Central memory CD8-positive, alpha-beta T cell (primary cell): Measurements from ENCODE around the gene AMOT.

ENCODE experiments used
- ATAC-seq: fragments of 150-1000 bp; cut with Tn5 transposase; replicated peaks from 2 replicates; pipeline ENCODE4 v1.10.0; 2022; ENCODE audit warnings: mild to moderate bottlenecking, moderate FRiP score, moderate number of reproducible peaks; ENCODE audit not compliant: poor library complexity, severe bottlenecking; ENCODE audit errors: extremely low read depth
- DNase-seq, 2 donors: peaks; one replicate each; pipeline ENCODE4 v3.0.0; 2021; ENCODE audit warnings: low spot score in 2 of 2
- H3K27ac Mint-ChIP-seq: one replicate; pipeline ENCODE4 v1.8.0; 2022; ENCODE audit warnings: low read depth, mild to moderate bottlenecking, moderate library complexity, mixed read lengths
- H3K27me3 Mint-ChIP-seq: one replicate; pipeline ENCODE4 v1.8.0; 2022; ENCODE audit warnings: mixed read lengths
- H3K36me3 Mint-ChIP-seq: one replicate; pipeline ENCODE4 v1.8.0; 2022; ENCODE audit warnings: mild to moderate bottlenecking, moderate library complexity, mixed read lengths; ENCODE audit not compliant: insufficient read depth
- H3K4me1 Mint-ChIP-seq: one replicate; pipeline ENCODE4 v1.8.0; 2022; ENCODE audit warnings: mixed read lengths
- H3K4me3 Mint-ChIP-seq: one replicate; pipeline ENCODE4 v1.8.0; 2022; ENCODE audit warnings: mild to moderate bottlenecking, moderate library complexity, mixed read lengths
- H3K9me3 Mint-ChIP-seq: one replicate; pipeline ENCODE4 v1.8.0; 2022; ENCODE audit warnings: mixed read lengths

AMOT gene

DNA sequence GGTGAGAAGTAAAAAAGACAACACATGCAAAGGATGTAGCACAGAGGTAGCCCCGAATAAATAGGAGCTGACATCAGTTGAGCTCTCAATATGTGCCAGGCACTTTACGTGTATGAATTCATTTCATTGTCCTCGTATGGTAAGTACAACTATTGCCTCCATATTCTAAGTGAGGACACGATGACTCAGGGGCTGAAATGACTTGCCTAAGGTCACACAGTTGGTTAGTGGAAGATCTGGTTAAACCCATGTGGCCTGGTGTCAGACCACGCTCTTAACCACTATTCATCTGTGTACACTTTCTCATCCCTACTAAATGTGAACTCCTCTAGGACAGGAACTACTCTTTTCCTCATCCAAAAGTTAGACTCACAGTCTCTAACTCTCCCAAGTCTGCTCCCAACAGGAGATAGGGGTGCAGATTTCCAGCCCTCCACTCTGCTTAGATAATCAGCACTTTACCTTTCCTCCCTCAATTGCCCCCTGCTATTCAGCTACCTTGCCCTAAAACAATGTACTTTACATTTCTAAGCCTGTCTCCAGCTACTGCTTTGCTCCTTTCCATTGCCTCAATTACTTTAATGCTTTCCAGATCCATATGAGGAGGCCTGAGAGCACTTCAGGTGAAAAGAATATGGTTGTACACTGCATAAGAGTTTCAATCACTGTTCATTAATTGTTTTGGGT is 102.1 kb downstream of the AMOT start:
- ATAC-seq (no peak), DNase-seq (no peak)
- H3K27me3 Mint-ChIP-seq: peaks cover 8% of the 10 kb centered on the region
- no peak overlapping the region for H3K4me3 Mint-ChIP-seq
- no peaks in the 10 kb centered on the region for H3K36me3 Mint-ChIP-seq
- H3K9me3 Mint-ChIP-seq: no peaks in the 10 kb centered on the region
- no peak overlapping the region for H3K27ac Mint-ChIP-seq
- no peaks in the 10 kb centered on the region for H3K4me1 Mint-ChIP-seq

DNA sequence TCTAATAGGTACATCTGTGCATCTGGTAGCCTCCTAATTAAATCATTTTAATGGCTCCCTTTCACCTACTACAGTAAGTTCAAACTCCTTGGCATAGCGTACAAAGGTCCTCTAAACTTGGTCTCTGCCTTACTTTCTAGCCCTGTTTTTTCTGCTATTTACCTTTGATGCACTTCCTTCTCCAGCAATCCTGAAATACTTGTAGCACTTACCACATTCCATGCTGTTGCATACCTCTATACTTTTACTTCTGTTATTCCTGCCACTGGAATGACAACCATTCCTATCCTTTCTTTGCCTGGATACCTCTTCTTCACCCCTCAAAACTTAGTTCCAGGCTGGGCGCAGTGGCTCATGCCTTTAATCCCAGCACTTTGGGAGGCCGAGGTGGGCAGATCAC is 104.3 kb downstream of the AMOT start:
- Mint-ChIP-seq H3K36me3 (no peaks in the 10 kb centered on the region), H3K9me3 (no peaks in the 10 kb centered on the region), H3K4me1 (no peaks in the 10 kb centered on the region), H3K4me3 (no peak overlapping the region), H3K27me3 (peaks cover 8% of the 10 kb centered on the region), H3K27ac (no peak overlapping the region)
- DNase-seq: no peak
- no peak for ATAC-seq

DNA sequence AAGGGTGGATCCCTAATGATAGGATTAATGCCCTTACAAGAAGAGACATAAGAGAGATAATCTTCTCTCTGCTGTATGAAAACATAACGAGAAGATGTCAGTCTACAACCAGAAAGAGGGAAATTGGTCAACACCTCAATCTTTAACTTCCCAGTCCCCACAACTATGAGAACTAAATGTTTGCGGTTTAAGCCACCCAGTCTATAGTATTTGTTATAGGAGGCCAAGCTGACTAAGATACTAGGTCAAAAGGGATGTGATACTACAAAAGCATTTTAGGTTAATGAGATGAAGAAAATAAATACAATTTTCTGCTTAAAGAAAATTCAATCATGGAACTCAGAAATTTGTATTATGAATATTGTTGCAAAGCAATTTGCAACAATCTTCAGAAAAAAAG is 105.5 kb downstream of the AMOT start:
- Mint-ChIP-seq H3K27ac (no peak overlapping the region), H3K4me1 (no peaks in the 10 kb centered on the region), H3K36me3 (no peaks in the 10 kb centered on the region), H3K27me3 (peaks cover 8% of the 10 kb centered on the region), H3K9me3 (no peaks in the 10 kb centered on the region), H3K4me3 (no peak overlapping the region)
- DNase-seq (no peak), ATAC-seq (no peak)

DNA sequence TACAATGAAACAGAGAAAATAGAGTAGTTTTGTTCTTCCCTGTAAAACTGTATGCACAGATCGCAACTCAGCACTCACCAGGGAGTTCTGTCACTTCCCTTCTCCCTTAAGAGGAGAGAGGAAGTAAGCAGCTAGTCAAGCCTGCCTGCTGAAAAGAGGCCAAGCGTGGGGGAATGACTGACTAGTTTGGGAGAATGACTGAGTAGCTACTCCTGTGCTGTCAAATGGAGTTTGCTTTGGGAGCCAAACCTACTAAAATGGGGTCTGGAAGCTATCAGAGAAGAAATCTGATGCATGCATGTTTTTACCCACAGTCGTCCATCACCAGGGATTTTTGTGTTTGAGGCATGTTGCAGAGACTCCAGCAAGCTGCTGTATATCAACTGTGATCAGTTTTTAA is 106.3 kb downstream of the AMOT start:
- Mint-ChIP-seq H3K27ac (no peak overlapping the region), H3K9me3 (no peaks in the 10 kb centered on the region), H3K27me3 (peaks cover 8% of the 10 kb centered on the region), H3K36me3 (no peaks in the 10 kb centered on the region), H3K4me1 (no peaks in the 10 kb centered on the region), H3K4me3 (no peak overlapping the region)
- DNase-seq (no peak), ATAC-seq (no peak)

DNA sequence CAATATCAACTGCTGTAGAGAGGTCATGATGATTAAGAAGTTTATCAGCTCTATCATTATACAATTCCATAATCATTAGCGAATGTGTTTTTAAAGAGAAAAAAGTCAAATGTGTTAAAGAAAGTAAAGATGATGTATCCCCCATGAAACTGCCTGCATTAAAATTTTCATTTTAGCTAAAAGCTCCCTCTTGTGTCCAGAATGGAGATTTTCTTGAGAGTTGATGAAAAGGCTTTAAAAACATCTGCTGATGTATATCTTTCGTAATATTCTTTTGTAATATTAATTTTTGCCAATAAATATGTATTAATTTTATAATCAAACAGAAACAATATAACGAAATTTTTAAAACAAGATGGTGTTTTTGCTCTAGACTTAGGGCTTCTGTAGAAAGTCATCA is 108.8 kb downstream of the AMOT start:
- DNase-seq (no peak), ATAC-seq (no peak)
- Mint-ChIP-seq H3K4me1 (no peaks in the 10 kb centered on the region), H3K36me3 (no peaks in the 10 kb centered on the region), H3K4me3 (no peak overlapping the region), H3K27ac (no peak overlapping the region), H3K9me3 (no peaks in the 10 kb centered on the region), H3K27me3 (no peaks in the 10 kb centered on the region)
